Measurements from ENCODE around the gene ADAM30.

The ADAM30 gene

DNA sequence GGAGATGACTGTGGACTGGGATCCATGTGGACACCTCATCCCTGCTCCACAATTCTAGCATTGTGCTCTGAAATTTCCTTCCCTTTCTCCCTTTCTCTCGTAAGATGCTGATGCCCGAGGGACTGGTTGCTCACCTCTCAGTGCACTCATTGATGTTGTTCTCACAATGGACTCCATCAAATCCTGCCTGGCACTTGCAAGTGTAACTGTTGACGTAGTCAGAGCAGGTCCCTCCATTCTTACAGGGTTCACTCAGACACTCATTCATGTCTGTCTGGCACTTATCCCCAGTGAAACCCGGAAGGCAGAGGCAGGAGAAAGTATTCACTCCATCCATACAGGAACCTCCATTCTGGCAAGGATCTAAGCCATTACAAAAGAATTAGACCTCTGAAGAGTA, 45.1 kb upstream of the ADAM30 start:
- ChIA-PET POLR2A (no interaction called here), CTCF (interaction anchor here (1.0 to 1.1 kb wide), 2 partner anchors 55 to 198 kb away, joined by 3 to 4 read pairs; no protein-coding TSS in a partner anchor)
- Histone ChIP-seq H3K27ac (ENCODE audit: extremely low read depth, low read depth, low read length) (no peak overlapping the region), H3K36me3 (ENCODE audit: control insufficient read depth in 2 of 2, insufficient read depth in 1 of 2, low read length in 2 of 2) (peaks cover 14 to 49% of the 10 kb centered on the region in 2 experiments), H3K4me1 (ENCODE audit: control insufficient read depth, insufficient read depth, low read length) (no peaks in the 10 kb centered on the region), H3K4me3 (ENCODE audit: low read depth, low read length) (no peak overlapping the region), H3K9me3 (ENCODE audit: control insufficient read depth, insufficient read depth, low read depth, low read length) (no peaks in the 10 kb centered on the region)
- TF ChIP-seq, protein P1, sequence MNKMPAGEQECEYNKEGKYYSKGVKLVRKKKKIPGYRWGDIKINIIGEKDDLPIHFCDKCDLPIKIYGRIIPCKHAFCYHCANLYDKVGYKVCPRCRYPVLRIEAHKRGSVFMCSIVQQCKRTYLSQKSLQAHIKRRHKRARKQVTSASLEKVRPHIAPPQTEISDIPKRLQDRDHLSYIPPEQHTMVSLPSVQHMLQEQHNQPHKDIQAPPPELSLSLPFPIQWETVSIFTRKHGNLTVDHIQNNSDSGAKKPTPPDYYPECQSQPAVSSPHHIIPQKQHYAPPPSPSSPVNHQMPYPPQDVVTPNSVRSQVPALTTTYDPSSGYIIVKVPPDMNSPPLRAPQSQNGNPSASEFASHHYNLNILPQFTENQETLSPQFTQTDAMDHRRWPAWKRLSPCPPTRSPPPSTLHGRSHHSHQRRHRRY (tag by site-specific recombination; IDR thresholded peaks at IDR 0.05) = no peak
- no peak for TF ChIP-seq ZNF350 (tag by site-specific recombination; IDR thresholded peaks at IDR 0.05)
- peak; percentile 58 for TF ChIP-seq PRDM1 (tag by site-specific recombination; IDR thresholded peaks at IDR 0.05)

DNA sequence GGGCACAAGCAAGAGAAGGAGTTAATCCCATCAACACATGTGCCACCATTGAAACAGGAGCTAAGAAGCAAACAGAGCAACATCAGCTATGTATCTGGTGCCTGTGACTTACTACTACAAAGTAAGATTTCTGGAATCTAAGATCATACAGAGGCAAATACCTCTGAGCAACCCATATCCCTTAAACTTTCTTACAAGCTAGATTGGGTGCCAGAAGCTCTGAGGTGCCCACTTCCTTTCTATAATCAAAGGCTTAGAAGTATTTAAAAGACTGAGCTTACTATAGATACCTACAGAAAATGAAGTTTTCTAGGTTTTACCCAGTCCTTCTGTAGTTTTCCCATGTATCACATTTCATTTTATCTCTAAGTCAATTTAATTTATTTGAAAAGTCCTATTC, 44.4 kb upstream of the ADAM30 start:
- Histone ChIP-seq H3K27ac (ENCODE audit: extremely low read depth, low read depth, low read length) (no peak overlapping the region), H3K4me3 (ENCODE audit: low read depth, low read length) (no peak overlapping the region), H3K9me3 (ENCODE audit: control insufficient read depth, insufficient read depth, low read depth, low read length) (no peaks in the 10 kb centered on the region), H3K4me1 (ENCODE audit: control insufficient read depth, insufficient read depth, low read length) (no peaks in the 10 kb centered on the region), H3K36me3 (ENCODE audit: control insufficient read depth in 2 of 2, insufficient read depth in 1 of 2, low read length in 2 of 2) (peaks cover 19 to 53% of the 10 kb centered on the region in 2 experiments)
- TF ChIP-seq ZNF223 (tag by site-specific recombination; IDR thresholded peaks at IDR 0.05) = no peak
- TF ChIP-seq ZEB2 (tag by site-specific recombination; IDR thresholded peaks at IDR 0.05) = no peak
- ChIA-PET POLR2A (no interaction called here), CTCF (interaction anchor here (0.9 to 1.1 kb wide), 2 partner anchors 10 to 55 kb away, joined by 3 to 4 read pairs; no protein-coding TSS in a partner anchor)

DNA sequence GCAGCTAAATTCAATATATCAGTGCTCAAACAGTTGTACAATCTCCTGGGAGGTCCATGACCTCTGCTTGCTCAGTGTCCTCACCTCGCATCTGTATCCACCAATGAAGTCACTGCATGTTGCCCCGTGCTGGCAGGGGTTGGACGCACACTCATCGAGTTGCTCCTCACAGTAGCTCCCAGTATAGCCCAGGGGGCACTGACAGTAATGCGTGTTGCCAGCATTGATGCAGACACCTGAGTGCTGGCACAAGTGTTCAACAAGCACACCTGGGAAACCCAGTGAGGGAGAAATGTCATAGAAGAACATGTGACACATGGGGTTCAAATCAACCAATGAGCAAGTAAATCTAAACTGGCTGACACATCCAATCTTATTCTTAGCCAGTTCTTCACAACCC, 40.9 kb upstream of the ADAM30 start:
- H3K4me3 ChIP-seq (ENCODE audit: low read depth, low read length) = no peak overlapping the region
- TF ChIP-seq ZNF768 (tag by site-specific recombination; IDR thresholded peaks at IDR 0.05) (no peak), ZNF843 (tag by site-specific recombination; IDR thresholded peaks at IDR 0.05) (no peak), ZNF223 (tag by site-specific recombination; IDR thresholded peaks at IDR 0.05) (no peak), ZNF433 (tag by site-specific recombination; IDR thresholded peaks at IDR 0.05; ENCODE audit: low read depth) (no peak), ZNF121 (tag by site-specific recombination; IDR thresholded peaks at IDR 0.05) (no peak), ZFP3 (tag by site-specific recombination; IDR thresholded peaks at IDR 0.05; ENCODE audit: low read depth) (no peak), ZNF473 (tag by site-specific recombination; IDR thresholded peaks at IDR 0.05) (no peak), SCRT1 (tag by site-specific recombination; IDR thresholded peaks at IDR 0.05; ENCODE audit: borderline replicate concordance) (no peak), ZNF707 (tag by site-specific recombination; IDR thresholded peaks at IDR 0.05) (no peak), ZNF175 (tag by site-specific recombination; IDR thresholded peaks at IDR 0.05) (no peak), ZNF514 (tag by site-specific recombination; IDR thresholded peaks at IDR 0.05) (no peak), ZBTB21 (tag by site-specific recombination; IDR thresholded peaks at IDR 0.05) (no peak), PRDM1 (tag by site-specific recombination; IDR thresholded peaks at IDR 0.05) (no peak)
- peaks cover 27 to 85% of the 10 kb centered on the region in 2 experiments; a peak in 2 of 3 replicates for H3K36me3 ChIP-seq (ENCODE audit: control insufficient read depth in 2 of 2, insufficient read depth in 1 of 2, low read length in 2 of 2)
- no peaks in the 10 kb centered on the region for H3K4me1 ChIP-seq (ENCODE audit: control insufficient read depth, insufficient read depth, low read length)
- CTCF ChIA-PET = interaction anchor here (1.7 to 2.8 kb wide), 2 partner anchors 11 to 31 kb away, joined by 4 to 11 read pairs; no protein-coding TSS in a partner anchor
- no peak overlapping the region for H3K27ac ChIP-seq (ENCODE audit: extremely low read depth, low read depth, low read length)
- POLR2A ChIA-PET = interaction anchor here (0.5 kb wide), 1 partner anchor 776 kb away, joined by 3 read pairs; no protein-coding TSS in a partner anchor
- no peaks in the 10 kb centered on the region for H3K9me3 ChIP-seq (ENCODE audit: control insufficient read depth, insufficient read depth, low read depth, low read length)

DNA sequence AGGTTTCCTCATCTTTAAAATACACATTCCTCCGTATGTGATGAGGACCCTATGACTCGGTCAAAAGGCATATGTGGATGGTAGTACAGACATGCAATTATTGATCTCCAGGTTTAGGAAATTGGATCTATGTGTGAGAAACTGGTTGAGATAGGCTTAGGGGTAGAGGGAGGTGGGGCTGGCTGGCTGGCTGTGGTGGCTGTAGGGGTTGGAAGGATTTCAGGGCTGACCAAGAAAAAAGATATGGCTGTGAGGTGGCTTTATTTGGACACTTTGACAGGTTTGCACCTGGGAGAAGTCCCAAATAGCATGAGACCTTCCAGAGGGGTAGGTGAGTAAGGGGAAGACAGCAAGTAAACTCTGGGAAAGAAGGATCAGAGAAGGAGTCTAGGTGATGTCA, 39.6 kb upstream of the ADAM30 start:
- TF ChIP-seq, protein P2, sequence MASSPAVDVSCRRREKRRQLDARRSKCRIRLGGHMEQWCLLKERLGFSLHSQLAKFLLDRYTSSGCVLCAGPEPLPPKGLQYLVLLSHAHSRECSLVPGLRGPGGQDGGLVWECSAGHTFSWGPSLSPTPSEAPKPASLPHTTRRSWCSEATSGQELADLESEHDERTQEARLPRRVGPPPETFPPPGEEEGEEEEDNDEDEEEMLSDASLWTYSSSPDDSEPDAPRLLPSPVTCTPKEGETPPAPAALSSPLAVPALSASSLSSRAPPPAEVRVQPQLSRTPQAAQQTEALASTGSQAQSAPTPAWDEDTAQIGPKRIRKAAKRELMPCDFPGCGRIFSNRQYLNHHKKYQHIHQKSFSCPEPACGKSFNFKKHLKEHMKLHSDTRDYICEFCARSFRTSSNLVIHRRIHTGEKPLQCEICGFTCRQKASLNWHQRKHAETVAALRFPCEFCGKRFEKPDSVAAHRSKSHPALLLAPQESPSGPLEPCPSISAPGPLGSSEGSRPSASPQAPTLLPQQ (tag by site-specific recombination; IDR thresholded peaks at IDR 0.05) = no peak
- TF ChIP-seq, protein P3, sequence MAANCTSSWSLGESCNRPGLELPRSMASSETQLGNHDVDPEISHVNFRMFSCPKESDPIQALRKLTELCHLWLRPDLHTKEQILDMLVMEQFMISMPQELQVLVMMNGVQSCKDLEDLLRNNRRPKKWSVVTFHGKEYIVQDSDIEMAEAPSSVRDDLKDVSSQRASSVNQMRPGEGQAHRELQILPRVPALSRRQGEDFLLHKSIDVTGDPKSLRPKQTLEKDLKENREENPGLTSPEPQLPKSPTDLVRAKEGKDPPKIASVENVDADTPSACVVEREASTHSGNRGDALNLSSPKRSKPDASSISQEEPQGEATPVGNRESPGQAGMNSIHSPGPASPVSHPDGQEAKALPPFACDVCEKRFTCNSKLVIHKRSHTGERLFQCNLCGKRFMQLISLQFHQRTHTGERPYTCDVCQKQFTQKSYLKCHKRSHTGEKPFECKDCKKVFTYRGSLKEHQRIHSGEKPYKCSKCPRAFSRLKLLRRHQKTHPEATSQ (tag by site-specific recombination; IDR thresholded peaks at IDR 0.05) = no peak
- TF ChIP-seq ZFP3 (tag by site-specific recombination; IDR thresholded peaks at IDR 0.05; ENCODE audit: low read depth) = no peak
- no peak for TF ChIP-seq ZBTB20 (tag by site-specific recombination; IDR thresholded peaks at IDR 0.05)
- no peak for TF ChIP-seq ZNF394 (tag by site-specific recombination; IDR thresholded peaks at IDR 0.05; ENCODE audit: borderline replicate concordance)
- TF ChIP-seq, protein P4, sequence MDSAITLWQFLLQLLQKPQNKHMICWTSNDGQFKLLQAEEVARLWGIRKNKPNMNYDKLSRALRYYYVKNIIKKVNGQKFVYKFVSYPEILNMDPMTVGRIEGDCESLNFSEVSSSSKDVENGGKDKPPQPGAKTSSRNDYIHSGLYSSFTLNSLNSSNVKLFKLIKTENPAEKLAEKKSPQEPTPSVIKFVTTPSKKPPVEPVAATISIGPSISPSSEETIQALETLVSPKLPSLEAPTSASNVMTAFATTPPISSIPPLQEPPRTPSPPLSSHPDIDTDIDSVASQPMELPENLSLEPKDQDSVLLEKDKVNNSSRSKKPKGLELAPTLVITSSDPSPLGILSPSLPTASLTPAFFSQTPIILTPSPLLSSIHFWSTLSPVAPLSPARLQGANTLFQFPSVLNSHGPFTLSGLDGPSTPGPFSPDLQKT (IDR thresholded peaks at IDR 0.05; ENCODE audit: borderline replicate concordance, low read depth, low read length) = no peak
- TF ChIP-seq, protein P5, sequence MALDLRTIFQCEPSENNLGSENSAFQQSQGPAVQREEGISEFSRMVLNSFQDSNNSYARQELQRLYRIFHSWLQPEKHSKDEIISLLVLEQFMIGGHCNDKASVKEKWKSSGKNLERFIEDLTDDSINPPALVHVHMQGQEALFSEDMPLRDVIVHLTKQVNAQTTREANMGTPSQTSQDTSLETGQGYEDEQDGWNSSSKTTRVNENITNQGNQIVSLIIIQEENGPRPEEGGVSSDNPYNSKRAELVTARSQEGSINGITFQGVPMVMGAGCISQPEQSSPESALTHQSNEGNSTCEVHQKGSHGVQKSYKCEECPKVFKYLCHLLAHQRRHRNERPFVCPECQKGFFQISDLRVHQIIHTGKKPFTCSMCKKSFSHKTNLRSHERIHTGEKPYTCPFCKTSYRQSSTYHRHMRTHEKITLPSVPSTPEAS (tag by site-specific recombination; IDR thresholded peaks at IDR 0.05) = no peak
- no peak for TF ChIP-seq ZNF324 (tag by site-specific recombination; IDR thresholded peaks at IDR 0.05)
- Histone ChIP-seq H3K4me3 (ENCODE audit: low read depth, low read length) (no peak overlapping the region), H3K27ac (ENCODE audit: extremely low read depth, low read depth, low read length) (no peak overlapping the region), H3K36me3 (ENCODE audit: control insufficient read depth in 2 of 2, insufficient read depth in 1 of 2, low read length in 2 of 2) (peaks cover 27 to 78% of the 10 kb centered on the region in 2 experiments; a peak in 2 of 3 replicates), H3K9me3 (ENCODE audit: control insufficient read depth, insufficient read depth, low read depth, low read length) (no peaks in the 10 kb centered on the region), H3K4me1 (ENCODE audit: control insufficient read depth, insufficient read depth, low read length) (no peaks in the 10 kb centered on the region)
- ChIA-PET POLR2A (no interaction called here), CTCF (interaction anchor here (0.6 to 1.7 kb wide), 2 partner anchors 12 to 57 kb away, joined by 3 to 4 read pairs; no protein-coding TSS in a partner anchor)

All from HEK293 (cell line).